Hepatocyte (in vitro differentiated cells): ENCODE results near the gene NHERF2. TPM values are rescaled to one million over a fixed set of nuclear protein-coding genes. Genes with fewer than 3 reads are reported as not detected.

Experiments used
- DNase-seq: peaks from one replicate; pipeline ENCODE4 v3.0.0-alpha.2; 2016; ENCODE audit warnings: low spot score
- H2AFZ ChIP-seq: fragments of 200-600 bp; sonication (generic); 2 replicates; pipeline ENCODE4 v1.6.0; 2016; ENCODE audit warnings: antibody characterized with exemption, mild to moderate bottlenecking
- H3K27ac ChIP-seq: fragments of 200-600 bp; sonication (generic); 2 replicates; pipeline ENCODE4 v1.5.1; 2016; ENCODE audit warnings: mild to moderate bottlenecking
- H3K27me3 ChIP-seq: fragments of 200-600 bp; sonication (generic); 2 replicates; pipeline ENCODE4 v1.6.1; 2016
- H3K36me3 ChIP-seq: fragments of 200-600 bp; sonication (generic); replicated peaks from 2 replicates; pipeline ENCODE4 v1.5.1; 2016; ENCODE audit warnings: low read depth; ENCODE audit not compliant: insufficient read depth
- H3K4me1 ChIP-seq: fragments of 200-600 bp; sonication (generic); 2 replicates; pipeline ENCODE4 v1.5.1; 2016; ENCODE audit warnings: mild to moderate bottlenecking, moderate library complexity; ENCODE audit not compliant: insufficient read depth
- H3K4me2 ChIP-seq: fragments of 200-600 bp; sonication (generic); 2 replicates; pipeline ENCODE4 v1.6.0; 2016
- H3K4me3 ChIP-seq: fragments of 200-600 bp; sonication (generic); 2 replicates; pipeline ENCODE4 v1.5.1; 2016; ENCODE audit warnings: mild to moderate bottlenecking
- H3K79me2 ChIP-seq: fragments of 200-600 bp; sonication (generic); 2 replicates; pipeline ENCODE4 v1.6.0; 2017; ENCODE audit warnings: mild to moderate bottlenecking
- H3K9me2 ChIP-seq: fragments of 200-600 bp; sonication (generic); replicated peaks from 2 replicates; pipeline ENCODE4 v1.6.0; 2017; ENCODE audit warnings: mild to moderate bottlenecking; ENCODE audit not compliant: insufficient read depth
- H3K9me3 ChIP-seq: fragments of 200-600 bp; sonication (generic); 2 replicates; pipeline ENCODE4 v1.5.1; 2016; ENCODE audit warnings: low read depth, mild to moderate bottlenecking
- H4K20me1 ChIP-seq: fragments of 200-600 bp; sonication (generic); 2 replicates; pipeline ENCODE4 v1.6.0; 2016; ENCODE audit warnings: mild to moderate bottlenecking; ENCODE audit not compliant: insufficient read depth, poor library complexity, severe bottlenecking
- CTCF ChIP-seq: fragments of 200-600 bp; sonication (generic); IDR thresholded peaks from 2 replicates; pipeline ENCODE4 v1.5.1; 2016; ENCODE audit warnings: antibody characterized with exemption, mild to moderate bottlenecking; ENCODE audit not compliant: poor library complexity
- EZH2 ChIP-seq: fragments of 200-600 bp; sonication (generic); IDR thresholded peaks from 2 replicates; pipeline ENCODE4 v1.6.1; 2016; ENCODE audit warnings: antibody characterized with exemption, mild to moderate bottlenecking, borderline replicate concordance
- EZH2phosphoT487 ChIP-seq: fragments of 200-600 bp; sonication (generic); IDR thresholded peaks from one replicate; pipeline ENCODE4 v1.6.1; 2018; ENCODE audit warnings: antibody characterized with exemption, mild to moderate bottlenecking, low read depth, moderate library complexity; ENCODE audit not compliant: unreplicated experiment, severe bottlenecking
- WGBS: methylation state at CpG from one replicate; pipeline ENCODE4 v1.1.6; 2016; ENCODE audit warnings: low lambda C conversion rate; ENCODE audit errors: missing lambda C conversion rate; 5-methylcytosine and 5-hydroxymethylcytosine counted together
- polyA plus RNA-seq: library from polyadenylated mRNA; unstranded; fragments of >200 nt; fragmentation: Nextera tagmentation; extraction: Ambion mirVana; gene quantifications from 2 replicates; pipeline ENCODE4 v1.2.1, GENCODE V29; 2016
- total RNA-seq: library from RNA; depleted of rRNA; stranded (reverse); fragments of >200 nt; gene quantifications from 2 replicates; pipeline ENCODE4 v1.2.3, GENCODE V29; 2014

NHERF2 gene
- total and polyA plus RNA-seq, 2 experiments from 2014 or later: 29.6 to 43.8 TPM

GRCh38 chr16:2004795-2005517, 21.7 kb upstream of the NHERF2 start:
- no peak overlapping the region for H3K27ac ChIP-seq
- H3K9me2 ChIP-seq: no peaks in the 10 kb centered on the region
- H3K79me2 ChIP-seq: peaks cover 61% of the 10 kb centered on the region
- H3K36me3 ChIP-seq: no peaks in the 10 kb centered on the region
- H2AFZ ChIP-seq: no peak overlapping the region
- peaks cover 61% of the 10 kb centered on the region for H4K20me1 ChIP-seq
- WGBS: 93% methylated on average over 28 of the region's 34 CpGs
- H3K4me1 ChIP-seq: peaks cover 22% of the 10 kb centered on the region
- H3K9me3 ChIP-seq: no peaks in the 10 kb centered on the region
- no peak overlapping the region for H3K4me2 ChIP-seq
- DNase-seq: no peak
- H3K4me3 ChIP-seq: no peak overlapping the region
- TF ChIP-seq EZH2phosphoT487 (no peak), EZH2 (no peak), CTCF (no peak)
- H3K27me3 ChIP-seq: no peaks in the 10 kb centered on the region

- Histone ChIP-seq H3K27me3 (no peaks in the 10 kb centered on the region), H3K9me3 (no peaks in the 10 kb centered on the region), H3K4me2 (no peak overlapping the region), H4K20me1 (peaks cover 61% of the 10 kb centered on the region), H3K4me1 (peaks cover 28% of the 10 kb centered on the region), H3K4me3 (no peak overlapping the region), H3K36me3 (no peaks in the 10 kb centered on the region), H3K9me2 (no peaks in the 10 kb centered on the region), H2AFZ (no peak overlapping the region), H3K27ac (no peak overlapping the region), H3K79me2 (peaks cover 64% of the 10 kb centered on the region)
- TF ChIP-seq EZH2phosphoT487: no peak
- no peak for TF ChIP-seq EZH2
- no peak for TF ChIP-seq CTCF
- WGBS: 92% methylated on average over 19 of the region's 21 CpGs
- DNase-seq: no peak
Observed at GRCh38 chr16:2005646-2006045, 21.1 kb upstream of the NHERF2 start.

GRCh38 chr16:2006317-2006716, 20.4 kb upstream of the NHERF2 start:
- H3K27me3 ChIP-seq: no peaks in the 10 kb centered on the region
- H4K20me1 ChIP-seq: peaks cover 61% of the 10 kb centered on the region
- no peak overlapping the region for H2AFZ ChIP-seq
- H3K27ac ChIP-seq: no peak overlapping the region
- no peak overlapping the region for H3K4me2 ChIP-seq
- TF ChIP-seq CTCF (no peak), EZH2phosphoT487 (no peak), EZH2 (no peak)
- H3K79me2 ChIP-seq: peaks cover 66% of the 10 kb centered on the region
- 93% methylated on average over 6 of the region's 8 CpGs for WGBS
- H3K9me2 ChIP-seq: no peaks in the 10 kb centered on the region
- H3K4me1 ChIP-seq: peaks cover 30% of the 10 kb centered on the region
- H3K4me3 ChIP-seq: no peak overlapping the region
- no peak for DNase-seq
- no peaks in the 10 kb centered on the region for H3K9me3 ChIP-seq
- no peaks in the 10 kb centered on the region for H3K36me3 ChIP-seq
